Muscle of leg (tissue), 11 donors: ENCODE data around the gene EEF1A2. TPM values are rescaled to one million over a fixed set of nuclear protein-coding genes. Genes with fewer than 3 reads are reported as not detected.

ENCODE experiments used
- DNase-seq: peaks from one replicate; pipeline ENCODE4 v3.0.0; 2013
- H3K27ac ChIP-seq: one replicate; pipeline ENCODE4 v1.5.1; 2013; ENCODE audit warnings: mild to moderate bottlenecking, low read length, control low read depth
- H3K27me3 ChIP-seq: one replicate; pipeline ENCODE4 v1.6.1; 2013; ENCODE audit warnings: low read length; ENCODE audit not compliant: control insufficient read depth, insufficient read depth
- H3K36me3 ChIP-seq: one replicate; pipeline ENCODE4 v1.6.1; 2013; ENCODE audit warnings: low read length; ENCODE audit not compliant: control insufficient read depth, insufficient read depth
- H3K4me1 ChIP-seq: one replicate; pipeline ENCODE4 v1.6.1; 2013; ENCODE audit warnings: low read length; ENCODE audit not compliant: control insufficient read depth, insufficient read depth
- H3K4me3 ChIP-seq: one replicate; pipeline ENCODE4 v1.5.1; 2013; ENCODE audit warnings: low read length, control low read depth
- H3K9me3 ChIP-seq: replicated peaks from 2 replicates; pipeline ENCODE4 v1.6.1; 2013; ENCODE audit warnings: low read depth, low read length; ENCODE audit not compliant: control insufficient read depth
- WGBS: methylation state at CpG from one replicate; pipeline ENCODE4 v1.1.5; 2013; ENCODE audit warnings: missing lambda C conversion rate; ENCODE audit not compliant: insufficient coverage; 5-methylcytosine and 5-hydroxymethylcytosine counted together
- polyA plus RNA-seq, 8 donors: library from polyadenylated mRNA; unstranded; fragments of 120-200 nt; gene quantifications; one replicate each; pipeline versions ENCODE4 v1.2.1 to v1.2.3, GENCODE V29; 2013; ENCODE audit warnings: inconsistent platforms in 1 of 8, low replicate concordance in 1 of 8; ENCODE audit not compliant: insufficient read length in 8 of 8, insufficient read depth in 1 of 8
- total RNA-seq: library from RNA; stranded (reverse); fragments of 120-200 nt; gene quantifications from one replicate; pipeline ENCODE4 v1.2.4, GENCODE V29; 2013

Gene EEF1A2
- total and polyA plus RNA-seq, 9 donors, result 330 to 890 (median 707) TPM

DNA sequence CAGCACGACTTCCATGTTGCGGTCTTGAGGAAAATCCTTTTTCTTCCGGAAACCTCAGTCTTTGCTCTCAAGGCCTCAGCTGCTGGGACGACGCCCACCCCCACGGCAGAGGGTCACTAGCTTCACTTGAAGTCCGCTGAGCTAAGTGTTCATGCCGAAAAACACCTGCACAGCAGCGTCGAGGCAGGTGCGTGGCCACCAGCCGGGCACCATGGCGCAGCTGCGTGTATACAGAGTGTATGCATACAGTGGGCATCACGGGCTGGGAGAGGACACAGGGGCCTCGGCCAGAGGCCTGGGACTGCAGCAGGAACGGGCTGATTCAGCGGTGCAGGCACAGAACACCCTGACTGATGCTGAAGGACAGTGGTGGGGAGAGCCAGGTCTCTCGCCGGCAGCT is 46.5 kb downstream of the EEF1A2 start:
- no peak for DNase-seq

DNA sequence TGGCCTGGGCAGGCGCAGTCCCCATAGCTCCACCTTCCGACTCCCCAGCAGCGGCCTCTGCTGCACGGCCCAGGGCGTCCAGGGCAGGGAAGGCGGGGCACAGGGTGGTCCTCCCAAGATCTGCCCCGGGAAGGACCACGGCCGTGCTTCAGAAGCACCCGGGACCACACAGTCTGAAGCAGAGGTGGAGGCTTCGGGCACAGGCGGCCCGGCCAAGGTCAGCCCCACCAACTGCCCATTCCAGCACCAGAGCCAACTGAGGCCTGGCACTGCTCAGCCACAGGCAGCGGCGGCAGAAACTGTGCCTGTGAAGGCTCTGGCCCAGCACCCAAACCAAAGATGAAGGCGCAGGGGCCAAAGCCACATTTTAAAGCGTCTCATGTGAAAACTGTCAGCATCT is 47.1 kb downstream of the EEF1A2 start:
- H3K27me3 ChIP-seq, result peaks cover 38% of the 10 kb centered on the region

More for the DNA sequence above, 46.5 kb downstream of the EEF1A2 start:
- Histone ChIP-seq H3K4me3 (no peak overlapping the region), H3K4me1 (peaks cover 30% of the 10 kb centered on the region), H3K27me3 (peaks cover 35% of the 10 kb centered on the region), H3K36me3 (no peaks in the 10 kb centered on the region), H3K9me3 (no peaks in the 10 kb centered on the region), H3K27ac (no peak overlapping the region)
- WGBS, result 54% methylated on average over 20 of the region's 20 CpGs

DNA sequence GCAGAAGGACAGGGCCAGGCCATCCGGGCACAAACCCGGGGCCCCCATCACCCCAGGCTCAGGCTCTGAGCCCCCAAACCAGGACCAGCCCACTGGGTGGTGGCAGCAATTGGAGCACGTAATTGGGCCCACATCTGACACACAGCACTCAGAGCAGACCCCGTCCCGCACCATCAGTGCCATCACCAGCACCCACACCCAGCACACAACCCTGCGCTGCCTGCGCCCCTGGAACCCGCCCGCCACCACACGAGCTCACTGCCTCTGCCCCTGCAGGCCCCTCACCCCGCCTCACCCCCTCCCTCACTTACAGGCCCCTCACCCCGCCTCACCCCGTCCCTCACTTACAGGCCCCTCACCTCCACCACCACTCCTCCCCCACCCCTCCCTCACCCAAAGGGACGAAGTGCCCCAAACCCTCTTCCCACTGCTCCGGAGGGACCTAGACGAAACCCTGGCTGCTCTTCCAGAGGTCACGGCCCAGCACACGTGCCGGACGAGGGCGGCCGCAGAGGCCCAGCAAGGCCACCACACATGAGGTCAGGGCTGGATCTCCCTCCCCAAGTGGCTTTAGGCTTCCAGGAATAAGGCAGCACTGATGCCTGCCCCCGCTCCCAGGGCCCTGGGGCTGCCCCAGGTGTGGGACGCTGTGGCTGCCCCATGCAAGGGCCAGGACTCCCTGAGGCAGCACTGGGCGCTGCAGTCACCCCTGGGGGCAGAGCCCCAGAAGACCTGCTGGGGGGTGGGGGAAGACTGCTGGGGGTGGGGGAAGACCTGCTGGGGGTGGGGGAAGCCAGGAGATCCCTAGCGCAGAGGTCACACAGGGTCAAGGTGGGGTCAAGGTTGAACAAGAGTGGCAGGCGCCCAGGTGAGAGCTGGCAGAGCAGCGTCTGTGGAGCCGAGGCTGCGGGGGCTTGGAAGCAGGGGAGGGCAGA is 48.8 kb downstream of the EEF1A2 start:
- H3K27me3 ChIP-seq, result peaks cover 33% of the 10 kb centered on the region

More for the DNA sequence above, 47.1 kb downstream of the EEF1A2 start:
- H3K4me3 ChIP-seq, result no peak overlapping the region
- no peaks in the 10 kb centered on the region for H3K36me3 ChIP-seq
- WGBS, result 86% methylated on average over 16 of the region's 17 CpGs
- H3K4me1 ChIP-seq, result peaks cover 30% of the 10 kb centered on the region
- no peak overlapping the region for H3K27ac ChIP-seq
- H3K9me3 ChIP-seq, result no peaks in the 10 kb centered on the region
- DNase-seq, result no peak

DNA sequence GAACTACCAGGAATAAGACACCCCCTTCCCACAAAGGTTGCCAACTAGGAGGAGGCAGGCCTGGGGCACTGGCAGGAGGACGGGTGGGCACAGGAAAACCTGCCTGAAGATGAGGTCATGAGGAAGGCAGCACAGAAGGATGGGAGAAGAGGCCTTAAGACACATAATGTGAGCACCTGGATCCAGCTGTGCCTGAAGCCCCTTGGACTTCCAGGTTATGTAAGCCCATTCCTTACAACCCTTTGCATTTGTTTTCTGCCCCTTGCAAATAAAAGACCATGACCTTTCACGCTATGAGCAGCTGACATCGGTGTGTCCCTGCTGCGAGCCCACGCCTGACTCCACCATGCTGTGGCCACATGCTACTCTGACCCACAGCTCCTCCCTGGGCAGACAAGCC is 49.9 kb downstream of the EEF1A2 start:
- Histone ChIP-seq H3K36me3 (no peaks in the 10 kb centered on the region), H3K4me3 (no peak overlapping the region), H3K27ac (no peak overlapping the region), H3K27me3 (peaks cover 24% of the 10 kb centered on the region), H3K9me3 (no peaks in the 10 kb centered on the region), H3K4me1 (peaks cover 28% of the 10 kb centered on the region)
- no peak for DNase-seq
- WGBS, result 88% methylated on average over 5 of the region's 5 CpGs

More for the DNA sequence above, 48.8 kb downstream of the EEF1A2 start:
- DNase-seq, result no peak
- 68% methylated on average over 27 of the region's 30 CpGs for WGBS
- H3K36me3 ChIP-seq, result no peaks in the 10 kb centered on the region
- H3K27ac ChIP-seq, result no peak overlapping the region
- H3K4me1 ChIP-seq, result peaks cover 36% of the 10 kb centered on the region
- H3K9me3 ChIP-seq, result no peaks in the 10 kb centered on the region
- no peak overlapping the region for H3K4me3 ChIP-seq

DNA sequence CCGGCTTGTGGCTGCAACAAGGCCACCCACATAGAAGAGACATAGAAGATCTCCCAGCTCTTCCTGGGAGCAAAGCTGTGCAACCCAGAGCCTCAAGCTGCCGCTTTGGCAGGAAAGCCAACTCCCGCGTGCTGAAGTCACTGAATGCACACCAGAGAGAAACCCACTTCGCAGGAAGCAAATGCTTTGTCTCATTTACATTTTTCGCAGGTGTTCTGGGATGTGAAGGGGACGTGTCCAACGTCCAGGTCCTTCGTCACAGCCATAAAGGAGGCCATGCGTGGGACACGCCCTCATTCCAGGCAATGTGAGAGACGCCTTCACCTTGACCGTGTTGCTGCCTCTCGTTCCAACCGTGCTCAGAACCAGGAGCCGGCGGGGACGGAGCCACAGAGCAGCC is 50.9 kb downstream of the EEF1A2 start:
- no peak for DNase-seq
- H3K36me3 ChIP-seq, result no peaks in the 10 kb centered on the region
- H3K27me3 ChIP-seq, result peaks cover 15% of the 10 kb centered on the region
- no peak overlapping the region for H3K27ac ChIP-seq
- H3K9me3 ChIP-seq, result no peaks in the 10 kb centered on the region
- 33% methylated on average over 18 of the region's 18 CpGs for WGBS
- H3K4me3 ChIP-seq, result no peak overlapping the region
- H3K4me1 ChIP-seq, result peaks cover 18% of the 10 kb centered on the region

DNA sequence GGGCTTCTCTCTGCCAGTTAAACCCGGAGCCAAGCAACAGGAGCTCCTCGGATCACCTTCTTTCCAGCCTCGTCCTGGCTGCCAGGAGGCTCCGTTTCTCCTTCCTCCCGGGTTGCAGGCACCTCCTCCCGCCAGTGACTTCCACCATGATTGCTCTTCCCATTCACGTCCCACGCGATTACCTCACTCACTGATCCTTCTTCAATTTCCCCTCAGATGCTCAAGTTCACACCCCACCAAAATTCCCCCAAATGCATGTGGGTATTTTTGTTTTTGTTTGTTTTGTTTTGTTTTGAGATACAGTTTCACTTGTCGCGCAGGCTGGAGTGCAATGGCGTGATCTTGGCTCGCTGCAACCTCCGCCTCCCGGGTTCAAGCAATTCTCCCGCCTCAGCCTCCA is 51.6 kb downstream of the EEF1A2 start:
- no peak overlapping the region for H3K4me3 ChIP-seq
- 57% methylated on average over 7 of the region's 16 CpGs for WGBS
- H3K27me3 ChIP-seq, result peaks cover 15% of the 10 kb centered on the region

DNA sequence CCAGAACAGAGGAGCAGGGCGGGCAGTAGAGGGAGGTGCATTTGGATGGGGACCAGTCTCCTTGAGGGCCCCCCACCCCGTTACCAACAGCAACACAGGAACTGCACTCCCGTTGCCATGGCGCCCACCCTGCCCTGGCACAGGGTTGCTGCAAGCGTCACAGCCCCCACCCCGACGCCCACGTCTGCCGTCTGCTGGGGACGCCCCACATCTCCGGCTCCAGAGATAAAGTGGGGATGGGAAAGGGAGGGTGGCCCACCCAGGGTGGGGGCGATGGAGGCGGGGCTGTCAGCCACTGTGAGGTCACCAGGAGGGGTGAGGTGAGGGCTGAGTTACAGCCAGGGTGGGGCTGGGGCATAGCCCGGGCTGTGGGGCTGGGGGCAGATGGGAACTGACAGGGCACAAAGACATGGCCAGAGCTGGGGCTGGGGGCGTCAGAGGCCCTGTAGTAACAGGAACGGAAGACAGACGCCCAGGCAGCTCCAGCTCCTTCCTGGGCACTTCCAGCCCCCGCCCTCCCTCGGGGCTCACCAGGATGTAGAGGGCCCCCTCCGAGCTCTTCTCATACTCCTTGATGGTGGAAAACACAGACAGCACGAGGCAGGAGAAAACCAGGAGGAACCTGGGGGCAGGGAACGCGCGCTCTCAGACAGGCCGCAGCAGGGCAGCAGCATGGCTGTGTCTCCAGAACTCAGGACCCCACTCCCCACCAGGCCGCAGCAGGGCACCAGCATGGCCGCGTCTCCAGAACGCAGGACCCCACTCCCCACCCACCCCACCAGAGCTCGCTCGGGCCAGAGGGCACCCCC is 52.5 kb downstream of the EEF1A2 start:
- DNase-seq, result no peak
- H3K36me3 ChIP-seq, result no peaks in the 10 kb centered on the region
- H3K27me3 ChIP-seq, result peaks cover 15% of the 10 kb centered on the region
- H3K4me3 ChIP-seq, result no peak overlapping the region
- WGBS, result 61% methylated on average over 20 of the region's 31 CpGs
- H3K9me3 ChIP-seq, result no peaks in the 10 kb centered on the region
- H3K4me1 ChIP-seq, result peaks cover 12% of the 10 kb centered on the region
- H3K27ac ChIP-seq, result no peak overlapping the region

More for the DNA sequence above, 51.6 kb downstream of the EEF1A2 start:
- no peak for DNase-seq
- Histone ChIP-seq H3K36me3 (no peaks in the 10 kb centered on the region), H3K4me1 (peaks cover 13% of the 10 kb centered on the region), H3K27ac (no peak overlapping the region), H3K9me3 (no peaks in the 10 kb centered on the region)

DNA sequence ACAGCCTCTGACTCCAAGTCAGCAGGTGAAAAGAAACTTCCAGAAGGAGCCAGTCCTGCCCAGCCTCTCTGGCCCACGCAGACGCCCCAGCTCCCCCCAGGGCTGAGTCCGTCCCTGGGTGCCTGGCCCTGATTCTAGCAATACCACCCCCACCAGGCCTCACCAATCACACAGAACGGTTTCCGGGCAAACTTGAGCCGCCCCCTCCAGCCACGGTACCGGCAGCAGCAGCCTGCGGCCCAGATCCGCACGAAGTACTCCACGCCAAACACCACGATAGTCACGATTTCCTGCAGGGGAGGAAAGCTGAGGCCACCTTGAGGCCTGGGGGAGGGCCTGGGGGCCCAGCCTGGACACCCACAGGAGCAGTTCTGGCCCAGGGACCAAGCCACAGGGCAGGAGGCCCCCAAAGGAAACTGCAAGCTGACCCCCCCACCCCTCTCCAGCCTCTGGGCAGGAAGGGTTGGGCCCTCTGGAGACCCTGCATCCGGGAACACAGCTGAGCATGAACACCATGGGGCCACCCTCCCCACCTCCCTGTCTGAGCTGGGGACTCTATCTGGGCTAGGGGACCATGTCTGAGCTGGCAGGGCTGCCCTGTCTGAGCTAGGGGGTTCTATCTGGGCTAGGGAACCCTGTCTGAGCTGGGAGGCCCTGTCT is 53.7 kb downstream of the EEF1A2 start:
- no peak overlapping the region for H3K27ac ChIP-seq
- H3K4me3 ChIP-seq, result no peak overlapping the region
- 49% methylated on average over 12 of the region's 15 CpGs for WGBS
- no peaks in the 10 kb centered on the region for H3K9me3 ChIP-seq
- peaks cover 12% of the 10 kb centered on the region for H3K4me1 ChIP-seq
- no peak for DNase-seq
- peaks cover 15% of the 10 kb centered on the region for H3K27me3 ChIP-seq
- H3K36me3 ChIP-seq, result no peaks in the 10 kb centered on the region

DNA sequence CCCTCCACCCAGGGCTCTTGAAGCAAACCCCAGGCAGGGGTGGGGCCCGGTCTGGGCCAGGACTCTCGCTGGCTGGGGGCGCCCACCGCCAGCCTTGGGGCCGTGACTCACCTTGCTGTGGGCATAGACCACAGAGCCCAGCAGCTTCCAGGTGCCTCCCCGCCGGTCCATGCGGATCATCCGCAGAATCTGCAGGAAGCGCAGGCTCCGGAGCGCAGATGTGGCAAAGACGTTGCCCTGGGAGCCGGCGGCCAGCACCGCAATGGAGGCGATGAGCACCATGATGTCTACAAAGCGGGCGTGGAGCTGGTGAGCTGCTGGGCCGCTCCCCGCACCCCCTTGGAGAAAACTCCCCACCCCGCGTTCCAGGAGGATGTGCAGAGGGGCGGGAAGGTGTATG is 54.3 kb downstream of the EEF1A2 start:
- H3K27me3 ChIP-seq, result peaks cover 15% of the 10 kb centered on the region

More for the DNA sequence above, 54.3 kb downstream of the EEF1A2 start:
- Histone ChIP-seq H3K9me3 (no peaks in the 10 kb centered on the region), H3K4me1 (peaks cover 12% of the 10 kb centered on the region), H3K27ac (no peak overlapping the region), H3K4me3 (no peak overlapping the region), H3K36me3 (no peaks in the 10 kb centered on the region)
- WGBS, result 95% methylated on average over 20 of the region's 24 CpGs
- DNase-seq, result no peak
